Activated CD4-positive, alpha-beta T cell treated with anti-CD3 and anti-CD28 coated beads for 1 hour (primary cell): ENCODE measurements around the gene KLF18.
"Not testable (repeated sequence)": the region's sequence is repeated elsewhere in the genome, so short reads cannot be mapped to it uniquely, and the experiment has no call there.

ENCODE experiments used
- DNase-seq: peaks from one replicate; pipeline ENCODE4 v3.0.0-alpha.2; 2020

The KLF18 gene

DNA sequence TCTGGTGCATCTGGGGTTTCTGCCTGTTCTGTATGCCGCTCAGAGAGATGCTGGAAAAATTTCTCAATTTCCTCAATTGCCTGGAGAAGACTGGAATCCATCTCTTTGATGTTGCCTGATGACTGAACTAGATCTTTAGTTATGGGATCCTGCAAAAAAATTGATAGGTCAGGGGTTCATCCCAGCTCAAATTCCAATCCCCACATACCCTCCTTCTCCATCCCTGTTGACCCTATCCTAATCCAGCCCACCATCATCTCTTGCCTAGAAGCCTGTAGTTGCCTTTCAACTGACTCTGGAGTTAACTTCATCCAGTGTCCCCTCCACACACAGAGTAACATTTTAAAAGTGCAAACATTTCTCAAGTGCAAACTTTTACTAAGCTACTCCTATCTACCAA is at the start of gene KLF18:
Gene KLF18 (minus strand): TSS at position 101 of the 400 bp plus-strand sequence. CDS start 0 bp downstream, at position 101.
- no peak for DNase-seq

DNA sequence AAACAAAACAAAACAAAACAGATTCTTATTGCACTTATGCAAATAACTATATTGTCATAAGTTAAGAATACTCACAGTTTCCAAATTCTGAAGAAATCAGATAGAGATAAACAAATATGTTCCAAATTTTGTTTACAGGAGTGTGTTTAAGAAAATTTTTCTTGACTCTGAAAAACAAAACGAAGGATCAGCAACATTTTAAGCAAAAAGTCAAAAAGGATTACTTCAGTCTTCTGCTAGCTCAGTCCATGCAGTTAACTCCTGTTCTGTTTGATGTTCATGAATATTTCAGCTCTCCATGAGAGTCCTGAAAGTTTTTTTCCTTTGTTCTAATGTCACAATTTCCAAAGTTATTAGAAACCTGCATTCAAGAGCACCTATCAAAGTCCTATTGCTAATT is 33.2 kb upstream of the KLF18 start:
- no peak for DNase-seq

DNA sequence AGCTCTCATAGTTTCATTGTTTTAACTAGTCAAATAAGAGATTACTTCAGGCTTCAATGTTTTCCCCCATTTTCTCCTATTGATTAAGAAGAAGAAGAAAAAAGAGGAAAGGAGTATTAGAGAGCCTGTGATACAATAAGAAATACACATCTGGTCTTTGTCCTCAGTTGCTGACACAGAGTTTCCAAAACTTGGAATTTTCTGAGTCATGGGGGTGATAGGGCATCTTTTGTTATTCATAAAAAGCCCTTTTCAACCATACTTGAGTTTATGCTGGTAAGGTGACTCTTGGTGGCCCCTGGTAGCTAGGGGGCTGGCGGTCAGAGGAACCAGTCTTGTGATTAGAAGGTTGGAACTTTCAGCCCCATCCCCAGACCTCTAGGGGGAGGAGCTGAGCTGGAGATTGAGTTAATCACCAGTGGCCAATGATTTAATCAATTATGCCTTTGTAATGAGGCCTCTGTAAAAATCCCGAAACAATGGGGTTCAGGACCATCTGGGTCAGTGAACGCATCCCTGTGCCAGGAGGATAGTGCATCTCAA is 28.9 kb upstream of the KLF18 start:
- DNase-seq, result no peak

DNA sequence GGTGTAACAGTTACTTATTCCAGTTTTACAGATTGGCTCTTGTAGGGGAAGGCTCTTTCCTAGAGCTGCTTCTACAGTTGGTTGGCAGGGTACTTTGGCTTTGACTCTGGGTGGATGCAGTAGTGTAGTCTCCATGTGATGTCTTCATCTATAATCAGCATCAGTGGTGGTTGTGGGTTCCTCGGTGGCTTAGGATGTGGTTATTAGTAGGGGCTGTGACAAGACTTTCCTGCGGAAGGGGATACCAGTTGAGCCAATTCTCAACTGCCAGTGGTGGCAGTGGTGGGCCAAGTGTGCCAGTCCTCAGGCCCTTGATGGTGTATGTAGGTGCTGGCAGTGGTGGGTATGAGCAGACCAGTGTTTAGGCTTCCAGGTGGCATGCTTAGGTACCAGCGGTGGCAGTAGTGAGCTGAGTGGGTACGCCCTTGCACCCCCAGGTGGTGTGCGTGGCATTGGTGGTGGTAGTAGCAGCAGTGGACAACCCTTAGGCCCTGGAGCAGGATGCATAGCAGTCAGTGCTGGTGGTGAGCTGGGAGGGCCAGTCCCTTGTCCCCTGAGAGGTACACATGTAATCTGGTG is 27.2 kb upstream of the KLF18 start:
- DNase-seq, result no peak

DNA sequence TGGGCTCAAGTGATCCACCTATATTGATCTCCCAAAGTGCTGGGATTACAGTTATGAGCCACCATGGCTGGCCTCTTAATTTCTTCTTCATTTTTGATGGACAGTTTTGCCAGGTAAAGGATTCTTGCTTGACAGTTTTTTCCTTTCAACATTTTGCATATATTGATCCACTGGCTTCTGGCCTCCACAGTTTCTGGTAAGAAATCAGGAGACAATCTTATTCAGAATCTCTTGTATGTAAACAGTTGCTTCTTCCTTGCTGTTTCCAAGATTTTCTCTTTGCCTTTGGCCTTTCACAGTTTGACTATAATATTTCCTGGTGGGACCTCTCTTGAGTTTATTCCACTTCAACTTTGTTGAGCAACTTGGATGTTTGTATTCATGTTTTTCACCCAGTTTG is 20.1 kb upstream of the KLF18 start:
- no peak for DNase-seq

DNA sequence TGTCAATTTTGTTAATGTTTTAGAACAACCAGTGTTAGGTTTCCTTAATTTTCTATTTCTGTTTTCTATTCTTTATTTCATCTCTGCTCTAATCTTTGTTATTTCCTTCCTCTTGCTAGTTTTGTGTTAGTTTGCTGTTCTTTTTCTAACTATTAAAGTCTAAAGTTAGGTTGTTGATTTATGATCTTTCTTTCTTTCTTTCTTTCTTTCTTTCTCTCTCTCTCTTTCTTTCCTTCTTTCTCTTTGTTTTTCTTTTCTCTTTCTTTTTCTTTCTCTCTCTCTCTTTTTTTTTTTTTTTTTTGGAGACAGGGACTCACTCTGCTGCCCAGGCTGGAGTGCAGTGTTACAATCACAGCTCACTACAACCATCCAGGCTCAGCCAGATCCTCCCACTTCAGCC is 17.4 kb upstream of the KLF18 start:
- DNase-seq, result no peak

DNA sequence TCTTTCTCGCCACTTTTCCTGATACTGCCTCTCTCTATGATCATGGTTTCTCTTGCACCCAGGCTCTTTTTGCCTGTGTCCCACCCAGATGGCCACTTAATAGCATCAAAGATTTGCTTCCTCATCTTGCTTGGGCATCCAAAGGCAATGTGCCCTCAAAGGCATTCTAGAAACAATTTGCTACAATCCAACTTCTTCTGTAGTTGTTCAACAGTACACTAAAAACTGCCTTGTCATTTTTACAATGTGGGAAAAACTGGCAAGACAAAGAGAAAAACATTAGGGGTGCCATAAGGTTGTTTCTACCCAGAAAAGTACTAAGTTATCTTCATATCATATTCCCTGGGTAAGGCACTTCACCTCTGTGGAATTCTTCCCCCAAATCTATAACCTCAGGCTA is 16.5 kb upstream of the KLF18 start:
- no peak for DNase-seq

DNA sequence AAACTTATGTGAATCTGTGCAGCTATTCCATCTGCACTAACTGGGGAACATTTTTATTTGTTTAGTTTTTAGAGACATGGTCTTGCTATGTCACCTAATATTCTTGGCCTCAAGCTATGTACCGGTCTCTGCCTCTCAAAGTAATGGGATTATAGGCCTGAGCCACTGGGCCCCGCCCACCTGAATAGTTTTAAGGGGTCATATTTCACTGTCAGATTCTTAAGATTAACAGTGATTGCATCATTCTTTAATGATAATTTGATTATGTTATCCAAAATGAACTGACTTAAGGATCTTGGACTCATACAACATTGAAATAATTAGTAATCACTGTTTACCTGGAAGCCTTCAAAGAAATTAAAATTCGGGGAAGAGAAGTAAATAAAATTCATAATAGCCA is 12.6 kb upstream of the KLF18 start:
- DNase-seq, result no peak

DNA sequence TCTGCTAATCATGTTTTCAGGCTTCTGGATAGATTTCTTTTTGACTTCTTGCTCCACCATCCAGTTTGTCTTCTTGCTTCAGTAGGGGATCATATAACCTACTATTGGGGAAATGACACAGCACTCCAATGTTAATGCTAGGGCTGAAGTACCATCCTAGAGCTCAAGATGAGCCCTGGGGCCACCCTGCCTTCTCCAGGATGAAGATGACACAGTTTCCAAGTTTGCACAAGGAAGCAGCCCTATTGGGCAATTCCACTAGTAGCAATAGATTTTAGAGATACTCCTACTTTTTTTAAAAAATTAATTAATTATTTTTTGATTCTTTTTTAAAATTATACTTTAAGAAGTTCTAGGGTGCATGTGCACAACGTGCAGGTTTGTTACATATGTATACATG is 11.3 kb upstream of the KLF18 start:
- no peak for DNase-seq

DNA sequence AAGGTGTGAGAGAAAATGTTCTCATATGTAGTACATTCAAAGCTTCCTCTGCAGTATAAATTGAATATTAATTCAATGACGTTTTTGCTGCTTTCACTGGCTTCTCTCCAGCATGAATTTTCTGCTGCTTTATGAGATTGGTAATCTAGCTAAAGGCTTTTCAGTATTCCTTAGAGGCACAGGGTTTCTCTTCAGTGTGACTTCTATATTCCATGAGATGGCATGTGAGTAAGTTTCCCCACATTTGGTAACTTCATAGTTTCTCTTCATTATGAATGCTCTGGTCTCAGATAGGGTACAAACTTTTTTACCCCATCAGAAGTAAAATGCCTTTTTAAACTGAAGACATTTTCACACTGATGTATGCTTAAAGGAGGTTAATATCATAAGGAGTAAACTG is 10.4 kb upstream of the KLF18 start:
- DNase-seq, result no peak

DNA sequence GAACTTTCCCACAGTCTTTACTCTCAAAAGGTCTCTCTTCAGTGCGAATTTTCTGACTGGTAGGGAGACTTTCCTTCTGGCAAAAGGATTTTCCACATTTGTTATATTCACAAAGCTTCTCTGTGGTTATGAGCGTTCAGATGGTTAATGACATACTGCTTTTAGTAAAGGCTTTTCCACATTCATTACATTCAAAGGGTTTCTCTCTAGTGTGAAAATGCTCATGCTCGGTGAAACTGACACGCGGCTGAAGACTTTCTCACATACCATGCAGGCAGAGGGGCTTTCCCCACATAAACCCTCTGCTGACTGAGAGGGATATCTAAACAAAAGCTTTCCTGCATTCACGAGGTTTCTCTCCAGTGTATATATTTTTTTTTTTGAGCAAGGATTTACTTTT is 9.9 kb upstream of the KLF18 start:
- no peak for DNase-seq

DNA sequence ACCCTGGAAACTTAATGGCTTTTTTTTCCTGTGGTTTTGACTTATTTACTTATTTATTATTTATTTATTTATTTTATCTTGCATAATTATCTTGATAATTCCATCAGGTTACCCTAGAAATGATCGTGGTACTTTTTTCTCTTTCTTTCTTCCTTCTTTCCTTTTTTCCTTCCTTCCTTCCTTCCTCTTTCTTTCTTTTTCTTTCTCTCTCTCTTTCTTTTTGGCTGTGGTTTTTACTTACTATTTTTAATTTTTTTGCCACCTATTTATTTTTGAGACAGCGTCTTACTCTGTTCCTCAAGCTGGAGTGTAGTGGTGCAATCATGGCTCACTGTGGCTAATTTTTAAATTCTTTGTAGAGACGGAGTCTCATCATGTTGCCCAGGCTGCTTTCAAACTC is 6.2 kb upstream of the KLF18 start:
- no peak for DNase-seq

DNA sequence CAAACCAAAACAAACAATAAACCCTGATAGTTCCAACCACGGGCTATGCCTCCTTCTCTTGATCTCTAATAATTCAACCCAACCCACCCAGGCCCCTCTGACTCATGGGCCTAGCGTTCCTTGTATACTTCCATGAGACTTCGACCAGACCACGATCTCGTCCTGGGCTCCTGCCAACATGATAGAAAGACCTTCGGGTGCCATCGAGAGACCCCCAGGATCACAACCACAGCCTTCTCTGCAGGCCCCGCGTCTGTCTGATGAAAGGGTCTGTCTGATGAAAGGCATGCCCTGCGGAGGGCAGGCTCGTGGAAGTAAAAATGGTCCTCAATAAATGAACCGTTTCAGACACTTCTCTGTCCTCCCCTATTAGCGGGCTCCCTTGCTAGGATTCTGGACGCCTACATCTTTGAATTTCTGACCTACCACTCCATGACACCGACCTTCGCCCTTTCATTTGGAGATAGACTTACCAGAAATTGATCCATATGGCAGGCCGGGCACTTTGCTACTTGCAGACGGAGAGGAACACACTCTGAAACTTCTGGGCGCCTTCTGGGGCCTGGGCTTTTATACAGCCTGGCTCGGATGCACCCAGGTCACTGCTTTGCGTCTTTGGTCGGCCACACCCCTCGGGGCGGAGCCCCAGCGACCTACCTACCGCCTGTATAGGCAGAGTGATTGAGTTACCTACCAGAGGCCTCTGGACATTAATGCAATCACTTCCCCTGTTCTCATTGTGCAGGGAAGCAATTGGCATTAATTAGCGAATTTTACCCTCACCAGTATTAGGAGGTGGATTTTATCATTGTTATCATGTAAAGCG is 5.3 kb upstream of the KLF18 start:
- DNase-seq, result no peak

DNA sequence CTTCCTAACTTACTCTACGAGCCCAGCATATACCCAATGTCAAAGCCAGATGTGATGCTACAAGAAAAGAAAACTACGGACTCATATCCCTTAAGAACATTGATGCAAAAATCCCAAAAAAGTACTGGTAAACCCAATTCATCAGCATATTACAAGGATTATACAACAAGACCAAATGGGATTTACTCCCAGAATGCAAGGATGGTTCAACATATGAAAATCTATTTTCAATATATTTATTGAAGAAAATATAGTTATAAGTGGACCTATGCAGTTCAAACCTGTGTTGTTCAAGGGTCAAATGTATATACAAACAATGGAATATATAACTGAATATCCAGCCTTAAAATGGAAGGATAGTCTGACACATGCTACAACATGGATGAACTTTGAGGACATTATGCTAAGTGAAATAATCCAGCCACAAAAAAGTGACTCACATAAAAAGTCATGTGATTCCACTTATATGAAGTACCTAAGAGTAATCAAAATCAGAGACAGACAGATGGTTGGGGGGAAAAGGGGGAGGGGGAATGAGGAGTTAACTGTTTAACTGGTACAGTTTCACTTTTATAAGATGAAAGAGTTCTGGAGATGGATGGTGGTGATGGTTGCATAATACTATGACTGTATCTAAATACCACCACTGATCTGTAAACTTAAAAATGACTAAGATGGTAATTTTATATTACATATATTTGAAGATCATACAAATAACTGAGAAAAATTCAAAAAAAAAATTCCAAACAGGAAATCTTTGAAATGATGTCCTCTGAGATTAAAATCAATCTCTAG is 3.7 kb upstream of the KLF18 start:
- no peak for DNase-seq

DNA sequence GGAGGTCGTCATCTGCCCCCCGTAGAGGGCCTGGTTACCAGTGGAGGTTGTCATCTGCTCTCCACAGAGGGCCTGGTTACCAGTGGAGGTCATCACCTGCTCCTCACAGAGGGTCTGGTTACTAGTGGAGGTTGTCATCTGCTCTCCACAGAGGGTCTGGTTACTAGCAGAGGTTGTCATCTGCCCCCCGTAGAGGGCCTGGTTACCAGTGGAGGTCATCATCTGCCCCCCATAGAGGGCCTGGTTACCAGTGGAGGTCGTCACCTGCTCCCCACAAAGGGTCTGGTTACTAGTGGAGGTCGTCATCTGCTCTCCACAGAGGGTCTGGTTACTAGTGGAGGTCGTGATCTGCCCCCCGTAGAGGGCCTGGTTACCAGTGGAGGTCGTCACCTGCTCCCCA is 1.9 kb downstream of the KLF18 start:
- not testable (repeated sequence) for DNase-seq

DNA sequence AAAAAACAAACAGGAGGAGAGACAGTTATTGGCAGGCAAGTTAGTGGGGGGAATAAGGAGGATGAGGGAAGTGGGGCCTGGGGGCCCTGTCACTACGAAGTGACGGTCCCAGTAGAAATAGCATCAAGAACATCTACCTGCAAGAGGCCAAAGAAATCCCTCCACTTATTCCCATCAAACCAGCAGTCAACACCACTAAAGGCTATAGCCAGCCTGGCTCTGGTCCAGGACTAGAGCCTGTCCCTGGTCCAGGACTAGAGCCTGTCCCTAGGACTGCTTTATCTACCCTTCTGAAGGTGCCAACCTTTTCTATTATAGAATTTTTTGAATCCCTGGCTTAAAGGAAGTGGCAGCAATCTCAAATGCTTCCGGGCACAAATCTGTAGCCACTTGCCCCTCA is 3.2 kb downstream of the KLF18 start:
- DNase-seq, result no peak

DNA sequence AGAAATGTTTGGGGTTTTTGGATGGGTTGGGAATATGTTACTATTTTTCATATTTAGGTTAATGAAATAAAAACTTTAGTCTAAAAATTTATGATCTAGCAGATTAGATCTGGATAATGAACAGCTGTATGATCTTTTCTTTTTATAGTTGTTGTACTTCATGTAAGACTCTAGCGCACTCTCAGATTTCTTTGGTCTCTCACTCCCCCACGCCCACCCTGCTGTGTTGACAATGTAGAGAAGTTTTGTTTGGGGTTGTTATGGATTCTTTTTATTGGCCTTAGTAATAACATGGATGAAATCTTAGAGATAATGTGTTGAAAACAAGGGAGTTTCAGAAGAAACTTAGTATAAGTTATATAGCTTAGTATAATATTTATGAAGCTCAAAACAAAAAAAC is 5.5 kb downstream of the KLF18 start:
- no peak for DNase-seq

DNA sequence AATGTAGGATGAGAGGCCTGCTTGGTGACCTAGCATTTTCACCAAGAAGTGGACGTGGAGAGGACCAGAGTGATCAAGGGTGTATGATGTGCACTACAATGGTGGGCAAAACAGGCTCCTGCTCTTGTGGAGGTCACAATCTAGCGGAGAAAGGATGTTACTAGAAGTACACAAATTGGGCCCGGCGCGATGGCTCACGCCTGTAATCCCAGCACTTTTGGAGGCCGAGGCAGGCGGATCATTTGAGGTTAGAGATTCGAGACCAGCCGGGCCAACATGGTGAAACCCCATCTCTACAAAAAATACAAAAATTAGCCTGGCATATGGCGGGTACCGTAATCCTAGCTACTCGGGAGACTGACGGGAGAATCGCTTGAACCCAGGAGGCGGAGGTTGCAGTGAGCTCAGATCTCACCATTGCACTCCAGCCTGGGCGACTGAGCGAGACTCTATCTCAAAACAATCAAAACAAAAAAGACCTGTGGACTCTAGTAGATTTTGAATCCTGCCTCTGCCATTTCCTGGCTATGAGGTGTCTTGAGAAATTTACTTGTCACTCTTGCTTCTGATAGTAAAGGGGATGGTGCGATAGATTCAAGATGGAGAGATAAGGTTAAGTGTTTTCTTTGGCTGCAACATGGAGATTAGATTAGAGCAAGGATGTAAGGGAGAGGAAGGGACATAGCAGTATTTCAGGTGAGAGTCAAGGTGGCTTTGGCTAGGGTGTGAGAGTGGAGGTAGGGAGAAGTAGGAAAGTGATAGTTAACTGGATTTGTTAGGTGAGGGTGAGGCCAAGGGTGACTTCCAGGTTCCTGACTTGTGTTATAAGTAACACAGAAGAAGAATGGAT is 7.1 kb downstream of the KLF18 start:
- no peak for DNase-seq

DNA sequence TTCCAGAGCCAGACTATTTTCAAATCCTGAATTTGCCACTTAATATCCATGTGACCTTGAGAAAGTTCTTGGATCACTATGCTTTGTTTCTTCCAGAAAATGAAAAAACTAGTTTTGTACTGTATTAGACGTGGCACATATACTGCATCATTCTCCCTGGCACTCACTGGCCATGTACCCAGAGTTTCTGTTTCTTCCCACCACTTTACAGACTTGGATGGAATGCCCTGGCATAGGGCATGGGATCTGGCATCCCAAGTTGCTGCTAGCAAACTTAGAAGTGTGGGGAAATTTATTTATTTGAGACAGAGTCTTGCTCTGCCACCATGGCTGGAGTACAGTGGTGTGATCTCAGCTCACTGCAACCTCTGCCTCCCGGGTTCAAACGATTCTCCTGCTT is 10.0 kb downstream of the KLF18 start:
- no peak for DNase-seq

DNA sequence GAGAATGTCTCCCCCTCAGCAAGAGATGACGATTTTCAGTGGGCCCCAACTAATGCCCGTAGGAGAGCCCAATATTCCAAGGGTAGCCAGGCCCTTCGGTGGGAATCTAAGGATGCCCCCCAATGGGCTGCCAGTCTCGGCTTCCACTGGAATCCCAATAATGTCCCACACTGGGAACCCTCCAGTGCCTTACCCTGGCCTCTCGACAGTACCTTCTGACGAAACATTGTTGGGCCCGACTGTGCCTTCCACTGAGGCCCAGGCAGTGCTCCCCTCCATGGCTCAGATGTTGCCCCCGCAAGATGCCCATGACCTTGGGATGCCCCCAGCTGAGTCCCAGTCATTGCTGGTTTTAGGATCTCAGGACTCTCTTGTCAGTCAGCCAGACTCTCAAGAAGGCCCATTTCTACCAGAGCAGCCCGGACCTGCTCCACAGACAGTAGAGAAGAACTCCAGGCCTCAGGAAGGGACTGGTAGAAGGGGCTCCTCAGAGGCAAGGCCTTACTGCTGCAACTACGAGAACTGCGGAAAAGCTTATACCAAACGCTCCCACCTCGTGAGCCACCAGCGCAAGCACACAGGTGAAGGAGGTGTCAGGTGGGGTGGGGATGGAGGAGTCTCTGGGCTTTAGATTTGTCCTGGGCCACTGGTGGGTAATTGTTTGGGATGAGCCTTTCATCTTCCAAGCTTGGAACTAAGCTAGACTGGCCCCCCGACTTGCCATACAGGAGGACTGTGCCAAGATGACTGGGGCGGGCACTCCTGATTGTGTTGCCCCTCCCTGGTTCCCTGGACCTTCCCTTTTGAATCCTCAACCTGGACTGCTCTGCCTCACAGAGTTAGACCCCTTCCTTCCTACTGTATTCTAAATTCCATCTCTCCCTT is 11.6 kb downstream of the KLF18 start:
- no peak for DNase-seq

DNA sequence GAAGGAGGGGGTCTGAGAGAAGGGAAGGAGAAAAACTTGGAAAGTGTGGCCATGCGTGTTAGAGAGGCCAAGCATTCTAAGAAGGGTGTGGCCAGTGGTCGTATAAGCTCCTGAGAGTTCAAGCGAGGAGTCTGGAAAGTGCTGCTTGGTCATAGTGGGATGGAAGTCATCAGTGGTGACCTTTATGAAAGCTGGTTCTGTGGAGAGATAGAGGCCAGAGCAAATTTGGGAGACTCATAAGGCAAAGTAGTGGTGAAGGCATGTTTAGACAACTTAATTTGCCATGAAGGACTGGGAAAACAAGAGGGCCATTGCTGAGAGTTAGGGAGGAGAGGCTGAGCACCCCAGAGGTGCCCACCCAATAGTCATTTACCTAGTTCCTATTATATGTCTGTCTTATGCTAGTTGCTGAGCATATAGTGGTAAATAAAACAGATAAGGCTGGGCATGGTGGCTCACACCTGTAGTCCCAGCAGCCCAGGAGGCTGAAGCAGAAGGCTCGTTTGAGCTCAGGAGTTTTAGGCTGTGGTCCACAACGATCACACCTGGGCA is 21.0 kb downstream of the KLF18 start:
- DNase-seq, result no peak
